ENCODE results near the gene TACR1. TPM values are rescaled to one million over a fixed set of nuclear protein-coding genes. Genes with fewer than 3 reads are reported as not detected.

The TACR1 gene
- total RNA-seq, 2 donors from 2014 or later, result 2.7 to 4.2 TPM

GRCh38 chr2:75055820-75056675, 143.3 kb downstream of the TACR1 start:
- Histone ChIP-seq H3K27ac (no peak overlapping the region), H3K36me3 (no peaks in the 10 kb centered on the region), H3K4me3 (no peak overlapping the region), H3K27me3 (replicated peaks; ENCODE audit: insufficient read depth) (no peaks in the 10 kb centered on the region), H3K9me3 (no peaks in the 10 kb centered on the region), H3K4me1 (replicated peaks) (no peaks in the 10 kb centered on the region)
- TF ChIP-seq CTCF (IDR thresholded peaks at IDR 0.05), result no peak
- no peak for TF ChIP-seq POLR2AphosphoS5 (IDR thresholded peaks at IDR 0.05)
- TF ChIP-seq POLR2A (IDR thresholded peaks at IDR 0.05), result no peak
- no peak for DNase-seq (ENCODE audit: low spot score)
- WGBS, result 57% methylated on average over 10 of the region's 10 CpGs
- intact Hi-C loops (cut with DNase I), result no loop called here

GRCh38 chr2:75055142-75055819, 144.0 kb downstream of the TACR1 start:
- Histone ChIP-seq H3K27me3 (replicated peaks; ENCODE audit: insufficient read depth) (no peaks in the 10 kb centered on the region), H3K36me3 (no peaks in the 10 kb centered on the region), H3K9me3 (no peaks in the 10 kb centered on the region), H3K27ac (no peak overlapping the region), H3K4me3 (no peak overlapping the region), H3K4me1 (replicated peaks) (no peaks in the 10 kb centered on the region)
- WGBS, result 77% methylated on average over 6 of the region's 6 CpGs
- no peak for DNase-seq (ENCODE audit: low spot score)
- intact Hi-C loops (cut with DNase I), result no loop called here
- TF ChIP-seq POLR2A (IDR thresholded peaks at IDR 0.05) (no peak), POLR2AphosphoS5 (IDR thresholded peaks at IDR 0.05) (no peak), CTCF (IDR thresholded peaks at IDR 0.05) (no peak)

- no peaks in the 10 kb centered on the region for H3K36me3 ChIP-seq
- intact Hi-C loops (cut with DNase I), result no loop called here
- H3K9me3 ChIP-seq, result no peaks in the 10 kb centered on the region
- H3K4me3 ChIP-seq, result no peak overlapping the region
- DNase-seq (ENCODE audit: low spot score), result no peak
- no peaks in the 10 kb centered on the region for H3K4me1 ChIP-seq (replicated peaks)
- WGBS, result 73% methylated on average over 2 of the region's 2 CpGs
- no peak for TF ChIP-seq CTCF (IDR thresholded peaks at IDR 0.05)
- no peak for TF ChIP-seq POLR2AphosphoS5 (IDR thresholded peaks at IDR 0.05)
- no peak for TF ChIP-seq POLR2A (IDR thresholded peaks at IDR 0.05)
- H3K27me3 ChIP-seq (replicated peaks; ENCODE audit: insufficient read depth), result no peaks in the 10 kb centered on the region
- H3K27ac ChIP-seq, result no peak overlapping the region
These were observed 145.0 kb downstream of the TACR1 start for GRCh38 chr2:75054296-75054695.

GRCh38 chr2:75053484-75054112, 145.7 kb downstream of the TACR1 start:
- TF ChIP-seq POLR2AphosphoS5 (IDR thresholded peaks at IDR 0.05) (no peak), CTCF (IDR thresholded peaks at IDR 0.05) (peak in 3 of 4 experiments; percentile 36 to 50 (median 46)), POLR2A (IDR thresholded peaks at IDR 0.05) (no peak)
- H3K4me3 ChIP-seq, result no peak overlapping the region
- H3K27me3 ChIP-seq (replicated peaks; ENCODE audit: insufficient read depth), result no peaks in the 10 kb centered on the region
- 49% methylated on average over 7 of the region's 7 CpGs for WGBS
- intact Hi-C loops (cut with DNase I), result no loop called here
- peak; percentile 18 for DNase-seq (ENCODE audit: low spot score)
- no peaks in the 10 kb centered on the region for H3K4me1 ChIP-seq (replicated peaks)
- no peaks in the 10 kb centered on the region for H3K36me3 ChIP-seq
- no peak overlapping the region for H3K27ac ChIP-seq
- no peaks in the 10 kb centered on the region for H3K9me3 ChIP-seq
